HG03280 (cell line): ENCODE data around the gene ZC3H14.
A peak's percentile ranks its signal among the peaks of the same experiment; 100 is the strongest.
"Not testable (repeated sequence)": the region's sequence is repeated elsewhere in the genome, so short reads cannot be mapped to it uniquely, and the experiment has no call there.

Experiments used
- ATAC-seq: cut with Tn5 transposase; IDR thresholded peaks from one replicate; pipeline ENCODE4 v1.9.1; 2021; ENCODE audit warnings: mild to moderate bottlenecking, moderate library complexity; ENCODE audit not compliant: unreplicated experiment

The ZC3H14 gene, protein sequence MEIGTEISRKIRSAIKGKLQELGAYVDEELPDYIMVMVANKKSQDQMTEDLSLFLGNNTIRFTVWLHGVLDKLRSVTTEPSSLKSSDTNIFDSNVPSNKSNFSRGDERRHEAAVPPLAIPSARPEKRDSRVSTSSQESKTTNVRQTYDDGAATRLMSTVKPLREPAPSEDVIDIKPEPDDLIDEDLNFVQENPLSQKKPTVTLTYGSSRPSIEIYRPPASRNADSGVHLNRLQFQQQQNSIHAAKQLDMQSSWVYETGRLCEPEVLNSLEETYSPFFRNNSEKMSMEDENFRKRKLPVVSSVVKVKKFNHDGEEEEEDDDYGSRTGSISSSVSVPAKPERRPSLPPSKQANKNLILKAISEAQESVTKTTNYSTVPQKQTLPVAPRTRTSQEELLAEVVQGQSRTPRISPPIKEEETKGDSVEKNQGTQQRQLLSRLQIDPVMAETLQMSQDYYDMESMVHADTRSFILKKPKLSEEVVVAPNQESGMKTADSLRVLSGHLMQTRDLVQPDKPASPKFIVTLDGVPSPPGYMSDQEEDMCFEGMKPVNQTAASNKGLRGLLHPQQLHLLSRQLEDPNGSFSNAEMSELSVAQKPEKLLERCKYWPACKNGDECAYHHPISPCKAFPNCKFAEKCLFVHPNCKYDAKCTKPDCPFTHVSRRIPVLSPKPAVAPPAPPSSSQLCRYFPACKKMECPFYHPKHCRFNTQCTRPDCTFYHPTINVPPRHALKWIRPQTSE

DNA sequence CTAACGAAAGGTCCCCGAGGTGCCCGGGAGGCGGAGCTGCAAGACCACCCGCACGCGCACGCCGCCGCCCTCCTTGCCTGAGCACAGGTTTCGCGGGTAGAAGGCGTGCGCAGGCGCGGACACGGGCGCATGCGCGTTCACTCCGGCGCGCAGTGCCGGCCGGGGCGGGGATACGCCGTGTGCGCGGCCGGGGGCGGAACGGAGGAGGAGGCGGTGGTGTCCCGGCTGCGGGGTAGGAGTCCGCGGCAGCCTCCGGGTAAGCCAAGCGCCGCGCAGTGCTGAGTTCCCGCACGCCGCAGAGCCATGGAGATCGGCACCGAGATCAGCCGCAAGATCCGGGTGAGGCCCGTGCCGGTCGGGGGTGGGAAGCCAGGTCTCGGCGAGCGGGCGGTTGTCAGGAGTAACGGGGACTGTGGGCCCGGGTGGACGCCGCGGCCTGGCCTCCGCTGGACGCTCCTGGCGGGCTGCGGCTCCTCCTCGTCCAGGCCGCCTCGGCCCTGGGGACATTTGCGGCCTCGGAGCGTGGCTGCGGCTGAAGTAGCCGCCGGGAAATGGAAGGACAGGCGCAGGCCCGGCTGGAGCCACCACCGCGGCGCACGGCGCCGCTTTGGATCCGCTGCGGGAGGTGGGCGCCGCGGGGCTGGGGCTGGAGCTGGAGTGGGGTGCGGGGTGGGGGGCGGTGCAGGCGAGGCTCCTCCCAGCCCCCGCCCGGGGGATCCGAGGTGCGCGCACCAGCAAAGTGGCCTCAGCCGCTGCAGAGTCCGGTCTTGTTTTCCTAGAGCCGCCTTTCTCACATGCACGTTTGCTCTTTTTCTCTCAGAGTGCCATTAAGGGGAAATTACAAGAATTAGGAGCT, at the start of gene ZC3H14:
Gene ZC3H14 (plus strand): TSS at position 207 of the 856 bp plus-strand sequence. CDS start 97 bp downstream, at position 304.
- ATAC-seq = peak; percentile 98

DNA sequence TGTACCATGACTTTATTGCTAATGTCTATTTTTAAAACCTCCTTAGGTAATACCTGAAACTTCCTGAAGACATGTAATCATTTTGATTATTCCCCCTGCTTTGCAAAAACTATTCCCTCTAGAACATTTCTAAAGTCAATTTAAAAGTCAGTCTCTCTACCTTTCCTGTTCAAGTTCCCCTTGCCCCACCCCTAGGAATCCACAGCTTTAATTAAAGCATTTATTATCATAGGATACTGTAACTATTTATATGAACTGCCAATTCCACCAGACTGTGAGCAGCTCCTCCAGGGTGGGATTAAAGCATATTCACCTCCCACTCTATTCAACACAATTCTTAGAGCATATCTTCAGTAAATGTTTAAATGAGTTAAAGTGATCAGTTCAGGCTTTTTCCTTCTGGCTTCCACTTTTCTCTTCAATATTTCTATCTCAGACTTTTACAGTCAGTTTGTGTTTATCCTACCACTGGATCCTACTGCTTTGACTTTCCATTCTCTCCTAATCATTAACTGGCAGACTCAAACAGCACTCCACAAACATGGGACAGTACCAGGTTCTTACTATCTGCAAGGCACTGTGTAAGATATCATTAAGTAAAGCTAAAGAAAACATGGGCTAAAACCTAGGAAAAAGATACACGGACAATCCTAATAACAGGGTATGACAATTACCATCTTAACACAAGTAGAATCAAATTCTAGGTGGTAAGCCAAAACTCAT, 47.2 kb upstream of the ZC3H14 start:
- no peak for ATAC-seq

DNA sequence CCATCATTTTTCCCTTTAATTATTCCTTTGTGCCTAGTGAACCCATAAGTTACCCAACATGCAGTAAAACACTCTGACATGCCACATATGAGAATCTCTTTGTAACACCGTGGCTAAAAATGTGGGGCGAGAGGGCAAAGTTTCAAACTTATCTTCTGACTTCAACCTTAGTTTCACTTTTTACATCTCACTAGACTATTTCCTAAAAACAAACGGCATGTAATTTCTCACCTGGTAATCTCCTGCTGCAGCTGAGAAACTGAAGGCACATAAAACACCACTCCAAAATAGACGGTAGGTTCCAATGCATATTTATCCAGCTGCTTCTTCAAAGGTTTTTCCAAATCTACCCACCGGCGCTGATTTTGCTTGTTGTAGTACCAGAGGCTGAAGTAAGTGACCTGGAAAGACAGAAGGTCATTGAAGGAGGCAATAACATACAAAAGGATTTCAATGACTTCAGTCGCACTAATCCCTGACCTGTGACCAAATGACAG, 45.9 kb upstream of the ZC3H14 start:
- ATAC-seq = no peak

GRCh38 chr14:88518592-88519512, 44.0 kb upstream of the ZC3H14 start:
- ATAC-seq = no peak

DNA sequence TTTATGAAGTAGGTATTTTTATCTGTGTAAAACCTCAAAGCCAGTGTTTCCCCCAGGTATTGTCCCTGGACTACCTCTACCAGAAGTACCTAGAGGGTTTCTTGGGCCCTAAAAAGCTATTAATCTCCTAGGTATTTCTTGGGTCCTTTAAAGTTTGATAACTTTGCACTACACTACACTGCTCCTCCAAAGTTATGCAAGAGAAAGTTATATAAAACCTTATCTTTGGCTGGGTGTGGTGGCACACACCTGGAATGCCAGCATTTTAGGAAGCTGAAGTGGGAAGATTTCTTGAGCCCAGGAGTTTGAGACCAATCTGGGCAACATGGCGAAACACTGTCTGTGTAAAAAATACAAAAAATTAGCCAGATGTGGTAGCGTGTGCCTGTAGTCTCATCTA, 42.9 kb upstream of the ZC3H14 start:
- no peak for ATAC-seq

GRCh38 chr14:88521818-88522217, 41.0 kb upstream of the ZC3H14 start:
- no peak for ATAC-seq

DNA sequence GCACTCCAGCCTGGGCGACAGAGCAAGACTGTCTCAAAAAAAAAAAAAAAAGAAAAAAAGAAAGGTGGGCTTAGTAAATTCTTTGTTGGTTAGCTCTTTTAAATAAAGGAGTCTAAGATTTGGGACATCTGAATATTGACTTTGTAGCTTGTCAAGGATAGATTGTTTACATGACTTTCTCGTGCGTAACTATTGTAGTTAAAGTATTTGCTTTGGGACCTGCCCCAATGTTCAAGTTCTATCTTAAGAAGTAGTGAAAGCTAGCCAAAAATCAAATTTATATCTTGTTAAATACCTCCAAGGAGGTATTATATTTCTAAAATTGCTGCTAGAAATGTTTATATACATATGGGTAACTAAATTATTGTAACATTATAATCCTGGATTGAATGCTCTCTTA, 40.4 kb upstream of the ZC3H14 start:
- ATAC-seq = no peak

- ATAC-seq = not testable (repeated sequence)
Observed at GRCh38 chr14:88529889-88530288, 32.9 kb upstream of the ZC3H14 start.

GRCh38 chr14:88533064-88533602, 29.7 kb upstream of the ZC3H14 start:
- ATAC-seq = no peak

- ATAC-seq = peak; percentile 76
Observed at GRCh38 chr14:88535149-88535548, 27.7 kb upstream of the ZC3H14 start.

DNA sequence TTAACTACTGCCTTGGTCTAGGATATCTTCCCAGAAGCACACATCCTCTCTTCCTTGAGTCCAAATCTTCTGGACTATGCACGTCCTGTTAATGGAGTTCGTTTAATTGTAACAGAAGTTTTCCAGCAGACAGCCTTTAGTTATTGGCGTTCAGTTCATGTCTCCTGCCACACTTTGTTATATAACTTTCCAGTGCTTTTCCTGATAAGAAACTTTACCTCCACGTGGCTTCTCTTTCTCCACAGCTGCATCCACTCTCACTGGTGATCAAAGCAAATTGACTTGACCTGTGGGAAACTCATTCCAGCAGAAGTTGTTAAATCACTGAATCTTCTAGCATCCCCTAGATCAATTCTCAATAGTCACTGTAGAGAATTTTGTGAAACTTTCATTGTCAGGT, 27.0 kb upstream of the ZC3H14 start:
- ATAC-seq = no peak

DNA sequence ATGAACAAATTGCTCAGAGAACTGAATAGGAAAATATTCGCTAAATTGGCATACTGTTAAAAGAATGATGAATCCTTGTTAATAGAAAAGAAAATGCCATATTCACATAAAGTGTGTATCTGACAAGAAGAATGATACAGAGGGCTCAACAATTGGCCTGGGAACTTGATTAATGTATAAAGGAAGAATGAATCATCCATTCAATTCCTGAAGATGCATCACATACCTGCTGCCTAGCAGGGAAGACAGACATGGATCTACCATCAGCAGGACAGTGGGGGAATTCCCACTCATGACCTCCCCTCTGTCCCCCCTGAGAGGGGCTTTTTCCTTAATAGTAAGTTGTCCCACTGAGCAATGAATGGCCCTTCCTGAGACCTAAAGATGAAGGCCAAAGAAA, 21.5 kb upstream of the ZC3H14 start:
- no peak for ATAC-seq

GRCh38 chr14:88542857-88543795, 19.7 kb upstream of the ZC3H14 start:
- no peak for ATAC-seq

DNA sequence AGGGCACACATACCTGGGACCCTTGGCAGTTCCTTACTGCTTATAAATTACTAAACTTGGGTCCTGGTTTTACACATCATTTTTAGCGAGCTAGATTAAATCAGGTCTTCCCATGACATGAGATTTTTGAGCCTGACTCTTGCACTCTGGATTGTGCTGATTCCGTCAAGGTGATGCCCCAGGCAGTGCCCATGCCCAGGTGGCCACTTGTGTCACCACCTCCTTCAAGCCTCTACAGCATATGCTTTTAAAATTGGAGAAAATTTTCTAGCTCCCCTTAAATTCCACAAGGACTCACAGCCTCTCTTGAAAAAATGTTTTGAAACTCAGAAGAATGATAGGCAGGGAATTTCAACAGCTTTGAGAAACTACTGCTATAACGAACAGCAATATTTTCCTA, 17.6 kb upstream of the ZC3H14 start:
- no peak for ATAC-seq

DNA sequence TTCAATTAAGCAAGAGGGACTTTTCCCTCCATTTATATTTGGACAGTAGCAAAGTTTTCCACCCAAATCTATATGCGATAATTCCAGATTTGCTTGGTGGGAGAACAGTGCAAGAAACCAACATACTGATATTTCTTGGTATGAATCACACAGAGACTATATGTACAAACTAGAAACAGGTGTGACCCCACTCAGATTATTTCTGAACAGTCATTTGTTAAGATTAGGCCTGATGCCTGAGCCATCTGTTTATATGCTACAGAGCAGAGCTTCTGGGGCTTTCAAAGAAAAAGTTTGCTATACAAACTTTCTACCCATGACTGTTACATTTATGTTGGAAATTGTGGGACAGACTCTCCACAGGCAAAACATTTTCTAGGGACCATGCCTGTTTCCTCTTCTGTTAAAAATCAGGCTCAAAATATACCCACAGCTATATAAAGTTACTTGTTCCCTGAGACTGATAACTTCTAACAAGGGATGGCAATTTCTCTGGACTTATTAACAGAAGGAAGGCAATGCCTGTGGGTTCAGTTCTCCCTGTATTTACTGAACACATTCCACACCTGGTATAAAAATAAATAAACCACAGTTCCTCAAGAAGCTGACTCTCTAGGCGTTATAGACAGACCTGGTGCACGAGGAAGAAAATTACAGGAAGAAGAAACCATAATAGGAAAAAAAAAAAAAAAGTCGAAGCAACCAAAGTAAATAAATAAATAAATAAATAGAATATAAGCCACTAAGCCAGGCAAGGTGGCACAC, 16.0 kb upstream of the ZC3H14 start:
- no peak for ATAC-seq

GRCh38 chr14:88547386-88547780, 15.5 kb upstream of the ZC3H14 start:
- ATAC-seq = no peak

- ATAC-seq = no peak
Observed at GRCh38 chr14:88550078-88550477, 12.8 kb upstream of the ZC3H14 start.
